ENCODE data around the gene GOLGA6C. TPM values are rescaled to one million over a fixed set of nuclear protein-coding genes. Genes with fewer than 3 reads are reported as not detected.
"Not testable (repeated sequence)": the region's sequence is repeated elsewhere in the genome, so short reads cannot be mapped to it uniquely, and the experiment has no call there.

Gene GOLGA6C
- total and polyA plus RNA-seq, 4 experiments from 2014 or later: not detected

DNA sequence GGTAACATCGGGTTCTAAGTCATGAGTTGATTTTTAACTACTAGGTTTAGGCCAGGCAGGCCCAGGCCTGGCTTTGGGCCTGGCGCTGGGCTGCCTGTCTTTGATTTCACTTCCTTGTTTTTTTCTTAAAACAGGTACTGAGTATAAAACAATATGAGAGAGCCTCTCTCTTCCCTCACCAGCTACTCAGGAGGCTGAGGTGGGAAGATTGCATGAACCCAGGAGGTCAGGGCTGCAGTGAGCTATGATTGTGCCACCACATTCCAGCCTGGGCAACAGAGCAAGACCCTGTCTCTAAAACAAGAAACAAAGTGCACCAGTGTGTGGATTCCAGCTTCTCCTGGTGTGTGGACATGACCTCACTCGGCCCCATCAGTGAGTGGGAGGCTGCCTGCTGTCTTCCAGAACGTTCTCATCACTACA is 38.6 kb upstream of the GOLGA6C start:
- H3K36me3 ChIP-seq (ENCODE audit: insufficient read depth, low read length); H3K4me3 Mint-ChIP-seq; intact Hi-C loops (cut with micrococcal nuclease); H3K27ac ChIP-seq (ENCODE audit: low read depth, low read length); H3K4me1 ChIP-seq (ENCODE audit: insufficient read depth, low read length); H3K27me3 ChIP-seq (ENCODE audit: insufficient read depth, low read length); DNase-seq; POLR2A ChIA-PET (ENCODE audit: partially characterized antibody); H3K4me1 Mint-ChIP-seq; CTCF ChIA-PET (ENCODE audit: partially characterized antibody); H3K27ac Mint-ChIP-seq; H3K4me3 ChIP-seq (ENCODE audit: low read length in 2 of 2); H3K36me3 Mint-ChIP-seq; H3K9me3 ChIP-seq (ENCODE audit: control insufficient read depth in 1 of 2, low read length in 2 of 2); H3K9me3 Mint-ChIP-seq; H3K27me3 Mint-ChIP-seq: not testable (repeated sequence)

DNA sequence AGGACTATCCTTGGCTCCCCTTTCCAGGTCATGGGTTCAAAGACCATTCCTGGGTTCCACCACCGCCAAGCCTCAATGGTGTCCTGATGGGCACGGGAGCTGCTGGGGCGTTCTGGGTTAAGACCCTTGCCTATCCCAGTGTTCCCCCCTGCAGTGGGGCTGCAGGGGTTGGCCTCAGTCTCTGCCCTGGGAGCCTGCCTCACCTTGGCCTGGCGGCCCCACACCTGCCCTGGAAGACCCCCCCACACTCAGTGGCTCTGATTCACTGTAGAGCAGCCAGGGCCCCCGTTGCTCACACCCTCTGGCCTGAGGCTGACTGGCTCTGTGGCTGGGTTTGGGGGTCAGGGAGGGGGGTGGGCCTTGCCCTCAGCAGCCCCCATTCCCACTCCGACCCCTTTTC is 34.4 kb upstream of the GOLGA6C start:
- ChIA-PET CTCF (ENCODE audit: partially characterized antibody) (no interaction called here), POLR2A (ENCODE audit: partially characterized antibody) (interaction anchor here (1.2 kb wide), 1 partner anchor 538 kb away, joined by 3 read pairs; no protein-coding TSS in a partner anchor)
- Mint-ChIP-seq H3K27me3 (peaks cover 2 to 8% of the 10 kb centered on the region in 2 donors), H3K4me3 (no peak overlapping the region), H3K36me3 (no peaks in the 10 kb centered on the region), H3K4me1 (no peaks in the 10 kb centered on the region), H3K9me3 (no peaks in the 10 kb centered on the region), H3K27ac (no peak overlapping the region)
- no peaks in the 10 kb centered on the region for H3K36me3 ChIP-seq (ENCODE audit: insufficient read depth, low read length)
- H3K27ac ChIP-seq (ENCODE audit: low read depth, low read length): no peak overlapping the region
- H3K27me3 ChIP-seq (ENCODE audit: insufficient read depth, low read length): no peaks in the 10 kb centered on the region
- intact Hi-C loops (cut with micrococcal nuclease): no loop called here
- no peak overlapping the region for H3K4me3 ChIP-seq (ENCODE audit: low read length in 2 of 2)
- no peaks in the 10 kb centered on the region for H3K9me3 ChIP-seq (ENCODE audit: control insufficient read depth in 1 of 2, low read length in 2 of 2)
- H3K4me1 ChIP-seq (ENCODE audit: insufficient read depth, low read length): no peaks in the 10 kb centered on the region
- no peak for DNase-seq

DNA sequence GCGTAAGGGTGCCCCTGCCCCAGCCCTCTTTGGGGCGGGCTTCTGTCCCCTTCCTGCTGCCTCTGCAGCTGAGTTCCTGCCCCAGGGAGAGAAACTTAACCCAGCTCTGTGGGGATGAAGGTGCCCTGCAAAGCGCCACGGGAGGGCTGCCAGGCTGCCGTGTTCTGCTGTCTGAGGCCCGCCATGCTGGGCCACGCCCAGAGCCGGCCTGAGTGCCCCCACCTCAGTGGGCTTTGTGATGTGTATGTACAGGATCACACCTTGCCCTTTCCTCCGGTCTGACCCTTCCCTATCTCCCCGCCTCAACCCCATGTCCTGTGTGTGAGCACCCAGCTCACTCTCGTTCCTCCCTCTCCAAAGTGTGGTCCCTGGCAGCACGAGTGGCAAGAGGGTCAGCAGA is 33.9 kb upstream of the GOLGA6C start:
- H3K4me3 Mint-ChIP-seq: no peak overlapping the region
- intact Hi-C loops (cut with micrococcal nuclease): no loop called here
- Histone ChIP-seq H3K27me3 (ENCODE audit: insufficient read depth, low read length) (no peaks in the 10 kb centered on the region), H3K4me3 (ENCODE audit: low read length in 2 of 2) (no peak overlapping the region), H3K9me3 (ENCODE audit: control insufficient read depth in 1 of 2, low read length in 2 of 2) (no peaks in the 10 kb centered on the region), H3K27ac (ENCODE audit: low read depth, low read length) (no peak overlapping the region), H3K4me1 (ENCODE audit: insufficient read depth, low read length) (no peaks in the 10 kb centered on the region), H3K36me3 (ENCODE audit: insufficient read depth, low read length) (no peaks in the 10 kb centered on the region)
- no peaks in the 10 kb centered on the region for H3K9me3 Mint-ChIP-seq
- CTCF ChIA-PET (ENCODE audit: partially characterized antibody): no interaction called here
- no peak overlapping the region for H3K27ac Mint-ChIP-seq
- H3K36me3 Mint-ChIP-seq: no peaks in the 10 kb centered on the region
- POLR2A ChIA-PET (ENCODE audit: partially characterized antibody): interaction anchor here (1.2 kb wide), 1 partner anchor 538 kb away, joined by 3 read pairs; no protein-coding TSS in a partner anchor
- peaks cover 2 to 9% of the 10 kb centered on the region in 2 donors for H3K27me3 Mint-ChIP-seq
- no peak for DNase-seq
- H3K4me1 Mint-ChIP-seq: no peaks in the 10 kb centered on the region

DNA sequence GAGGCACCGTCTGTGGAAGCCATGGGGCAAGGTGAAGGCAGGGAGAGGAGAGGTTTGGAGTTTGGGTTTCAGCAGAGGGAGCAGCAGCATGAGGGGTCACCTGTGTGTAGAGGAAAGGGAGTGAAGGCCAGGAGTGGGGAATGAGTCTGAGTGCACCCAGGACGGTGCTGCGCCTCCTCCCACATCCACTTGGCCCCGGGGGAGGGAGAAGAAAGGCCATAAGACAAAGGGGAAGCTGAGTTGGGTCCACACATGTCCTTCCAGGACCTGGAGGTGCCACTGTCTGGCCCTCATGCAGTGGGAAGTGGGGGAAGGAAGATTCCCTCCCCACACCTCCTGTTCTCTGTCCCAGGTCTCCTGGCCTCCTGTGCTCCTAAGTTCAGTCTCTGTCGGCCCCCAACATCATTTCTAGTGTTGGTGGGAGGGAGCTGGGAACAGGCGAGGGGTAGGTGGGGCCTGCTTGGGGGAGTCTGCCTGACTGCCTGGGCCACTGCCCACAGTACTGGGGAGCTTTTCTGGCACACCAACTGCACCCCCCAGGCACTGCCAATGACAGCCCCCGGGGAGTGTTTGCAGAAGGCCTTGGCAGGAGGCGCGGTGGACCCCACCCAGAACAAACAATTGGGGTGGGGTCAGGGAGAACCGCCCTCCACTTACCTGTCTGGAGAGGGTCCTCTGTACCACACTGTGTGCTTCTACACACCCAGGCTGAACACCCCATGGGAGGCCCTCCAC is 32.9 kb upstream of the GOLGA6C start:
- POLR2A ChIA-PET (ENCODE audit: partially characterized antibody): interaction anchor here (1.2 kb wide), 1 partner anchor 537 kb away, joined by 3 read pairs; no protein-coding TSS in a partner anchor
- H3K9me3 Mint-ChIP-seq; CTCF ChIA-PET (ENCODE audit: partially characterized antibody): not testable (repeated sequence)

DNA sequence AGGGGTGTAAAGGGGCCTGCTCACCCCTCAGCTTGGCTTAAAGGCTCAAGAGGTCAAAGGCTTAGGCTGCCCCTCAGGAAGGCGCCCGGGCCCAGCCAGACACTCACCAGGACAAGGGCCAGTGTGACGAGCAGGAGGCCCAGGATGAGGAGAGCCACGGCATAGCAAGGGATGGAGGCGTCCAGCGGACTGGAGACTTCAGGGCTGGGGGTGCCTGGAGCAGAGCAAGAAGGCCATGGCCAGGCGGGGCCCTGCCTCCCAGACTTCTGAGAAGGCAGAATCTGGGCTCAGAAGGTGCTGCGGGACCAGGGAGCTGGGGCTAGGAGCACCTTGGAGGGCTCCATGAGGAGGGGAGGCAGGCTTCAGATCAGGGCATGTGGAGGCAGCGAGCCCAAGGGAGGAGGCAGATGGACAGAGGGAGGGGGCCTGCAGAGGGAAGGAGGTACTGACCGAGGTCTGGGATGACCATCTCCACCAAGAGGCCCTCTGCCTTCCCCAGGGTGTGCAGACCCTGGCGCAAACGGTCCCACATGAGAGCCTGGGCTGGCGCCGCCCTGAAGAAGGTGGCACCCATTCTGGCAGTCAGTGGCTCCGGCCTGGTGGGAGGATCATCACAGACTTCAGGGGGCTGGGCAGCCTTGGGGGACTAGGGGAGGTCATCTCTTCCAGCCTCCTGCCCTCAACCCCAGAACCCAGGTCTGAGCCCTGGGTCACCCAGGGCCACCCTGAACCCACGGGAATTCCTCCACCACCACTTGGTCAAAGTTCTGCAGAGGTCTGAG is 32.0 kb upstream of the GOLGA6C start:
- Mint-ChIP-seq H3K4me3 (no peak overlapping the region), H3K27ac (no peak overlapping the region), H3K4me1 (no peaks in the 10 kb centered on the region), H3K27me3 (peaks cover 2 to 12% of the 10 kb centered on the region in 2 donors), H3K9me3 (no peaks in the 10 kb centered on the region), H3K36me3 (no peaks in the 10 kb centered on the region)
- H3K27me3 ChIP-seq (ENCODE audit: insufficient read depth, low read length): no peaks in the 10 kb centered on the region
- H3K27ac ChIP-seq (ENCODE audit: low read depth, low read length): no peak overlapping the region
- no peak overlapping the region for H3K4me3 ChIP-seq (ENCODE audit: low read length in 2 of 2)
- intact Hi-C loops (cut with micrococcal nuclease): no loop called here
- ChIA-PET CTCF (ENCODE audit: partially characterized antibody) (no interaction called here), POLR2A (ENCODE audit: partially characterized antibody) (no interaction called here)
- no peaks in the 10 kb centered on the region for H3K36me3 ChIP-seq (ENCODE audit: insufficient read depth, low read length)
- DNase-seq: no peak
- no peaks in the 10 kb centered on the region for H3K9me3 ChIP-seq (ENCODE audit: control insufficient read depth in 1 of 2, low read length in 2 of 2)
- no peaks in the 10 kb centered on the region for H3K4me1 ChIP-seq (ENCODE audit: insufficient read depth, low read length)

More for the DNA sequence above, 32.9 kb upstream of the GOLGA6C start:
- intact Hi-C loops (cut with micrococcal nuclease); H3K27me3 ChIP-seq (ENCODE audit: insufficient read depth, low read length); H3K36me3 Mint-ChIP-seq; H3K27ac ChIP-seq (ENCODE audit: low read depth, low read length); H3K9me3 ChIP-seq (ENCODE audit: control insufficient read depth in 1 of 2, low read length in 2 of 2); H3K36me3 ChIP-seq (ENCODE audit: insufficient read depth, low read length); H3K27ac Mint-ChIP-seq; H3K27me3 Mint-ChIP-seq; H3K4me1 ChIP-seq (ENCODE audit: insufficient read depth, low read length); H3K4me3 ChIP-seq (ENCODE audit: low read length in 2 of 2); H3K4me3 Mint-ChIP-seq; H3K4me1 Mint-ChIP-seq; DNase-seq: not testable (repeated sequence)

DNA sequence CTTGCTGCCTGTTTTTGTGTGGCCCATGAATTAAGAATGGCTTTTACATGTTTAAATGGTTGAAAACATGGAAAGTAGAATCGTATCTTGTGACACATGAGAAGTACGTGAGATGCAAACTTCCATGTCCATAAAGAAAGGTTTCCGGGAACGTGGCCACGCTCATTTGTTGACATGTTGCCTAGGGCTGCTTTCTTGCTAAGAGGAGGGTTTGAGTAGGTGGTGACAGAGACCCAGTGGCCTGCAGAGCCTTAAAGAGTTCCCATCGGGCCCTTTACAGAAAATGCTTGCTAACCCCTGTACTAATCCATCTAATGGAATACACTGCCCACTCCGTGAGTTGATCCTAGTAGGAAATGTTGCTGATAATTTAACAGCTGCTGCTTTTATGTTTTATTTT is 31.0 kb upstream of the GOLGA6C start:
- H3K36me3 ChIP-seq (ENCODE audit: insufficient read depth, low read length); H3K27ac Mint-ChIP-seq; H3K4me1 Mint-ChIP-seq; H3K4me3 ChIP-seq (ENCODE audit: low read length in 2 of 2); H3K27me3 ChIP-seq (ENCODE audit: insufficient read depth, low read length); H3K27ac ChIP-seq (ENCODE audit: low read depth, low read length); DNase-seq; H3K9me3 ChIP-seq (ENCODE audit: control insufficient read depth in 1 of 2, low read length in 2 of 2); H3K9me3 Mint-ChIP-seq; H3K36me3 Mint-ChIP-seq; POLR2A ChIA-PET (ENCODE audit: partially characterized antibody); CTCF ChIA-PET (ENCODE audit: partially characterized antibody); intact Hi-C loops (cut with micrococcal nuclease); H3K4me1 ChIP-seq (ENCODE audit: insufficient read depth, low read length); H3K4me3 Mint-ChIP-seq: not testable (repeated sequence)
- peaks cover 4 to 15% of the 10 kb centered on the region in 2 donors for H3K27me3 Mint-ChIP-seq

DNA sequence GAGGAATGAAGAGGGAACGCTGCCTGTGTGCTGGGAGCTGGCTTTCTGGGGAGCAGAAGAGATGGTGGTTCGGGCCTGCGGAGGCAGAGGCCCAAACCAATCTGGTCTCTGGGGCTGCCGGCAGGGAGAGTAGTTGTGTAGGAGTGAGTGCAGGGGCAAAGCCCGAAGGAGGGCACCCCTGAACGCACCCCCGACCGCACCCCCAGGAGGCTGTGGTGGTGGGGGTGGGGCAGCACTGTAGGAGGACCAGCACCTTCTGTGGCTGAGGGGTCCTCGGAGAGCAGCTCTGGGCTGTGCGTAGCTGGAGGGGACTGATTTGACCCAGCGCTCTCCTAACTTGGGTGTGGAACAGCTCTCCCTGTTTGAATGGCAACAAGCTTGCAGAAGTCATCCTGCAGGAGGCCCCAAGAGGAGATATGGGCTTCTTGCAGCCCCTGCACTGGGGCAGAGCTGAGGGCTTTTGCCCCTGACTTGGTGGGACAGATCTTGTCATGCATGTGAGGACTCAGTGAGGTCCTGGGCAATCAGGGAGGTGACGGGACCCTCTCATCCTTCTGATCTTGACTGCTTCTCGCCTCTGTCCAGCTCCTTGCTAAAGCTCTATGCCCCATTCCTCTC is 30.4 kb upstream of the GOLGA6C start:
- Mint-ChIP-seq H3K4me1 (no peaks in the 10 kb centered on the region), H3K36me3 (no peaks in the 10 kb centered on the region), H3K27me3 (peaks cover 6 to 22% of the 10 kb centered on the region in 2 donors), H3K9me3 (no peaks in the 10 kb centered on the region), H3K4me3 (no peak overlapping the region), H3K27ac (no peak overlapping the region)
- intact Hi-C loops (cut with micrococcal nuclease): no loop called here
- no peak for DNase-seq
- H3K4me3 ChIP-seq (ENCODE audit: low read length in 2 of 2): no peak overlapping the region
- H3K27ac ChIP-seq (ENCODE audit: low read depth, low read length): no peak overlapping the region
- H3K27me3 ChIP-seq (ENCODE audit: insufficient read depth, low read length): no peaks in the 10 kb centered on the region
- CTCF ChIA-PET (ENCODE audit: partially characterized antibody): no interaction called here
- no peaks in the 10 kb centered on the region for H3K9me3 ChIP-seq (ENCODE audit: control insufficient read depth in 1 of 2, low read length in 2 of 2)
- no peaks in the 10 kb centered on the region for H3K36me3 ChIP-seq (ENCODE audit: insufficient read depth, low read length)
- POLR2A ChIA-PET (ENCODE audit: partially characterized antibody): no interaction called here
- H3K4me1 ChIP-seq (ENCODE audit: insufficient read depth, low read length): no peaks in the 10 kb centered on the region

All from CD4-positive, alpha-beta memory T cell (primary cell).